Hepatocyte (in vitro differentiated cells): ENCODE results near the gene CAPG.

ENCODE experiments used
- CTCF ChIP-seq: fragments of 200-600 bp; sonication (generic); IDR thresholded peaks from 2 replicates; pipeline ENCODE4 v1.5.1; 2016; ENCODE audit warnings: antibody characterized with exemption, mild to moderate bottlenecking; ENCODE audit not compliant: poor library complexity
- EZH2 ChIP-seq: fragments of 200-600 bp; sonication (generic); IDR thresholded peaks from 2 replicates; pipeline ENCODE4 v1.6.1; 2016; ENCODE audit warnings: antibody characterized with exemption, mild to moderate bottlenecking, borderline replicate concordance

GRCh38 chr2:85440729-85441128, 30.6 kb upstream of the CAPG start:
- TF ChIP-seq CTCF, result no peak
- TF ChIP-seq EZH2, result no peak
